Vagina (tissue), 2 donors: Measurements from ENCODE around the gene MLXIPL.

ENCODE experiments used
- CTCF ChIP-seq, 3 experiments: fragments of 450-650 bp in 2 of 3; fragments of 200-600 bp in 1 of 3; sonication (generic) in 1 of 3; IDR thresholded peaks; one replicate each; pipeline ENCODE4 v1.5.1; 2017 to 2019; ENCODE audit warnings: antibody characterized with exemption in 3 of 3, mild to moderate bottlenecking in 2 of 3, moderate library complexity in 2 of 3
- POLR2A ChIP-seq, 2 donors: fragments of 450-650 bp; IDR thresholded peaks; one replicate each; pipeline ENCODE4 v1.6.1; 2017; ENCODE audit warnings: antibody characterized with exemption in 2 of 2, mild to moderate bottlenecking in 2 of 2, moderate library complexity in 2 of 2

GRCh38 chr7:73573276-73573675, 51.0 kb downstream of the MLXIPL start:
- TF ChIP-seq POLR2A (IDR thresholded peaks at IDR 0.05): no peak
- TF ChIP-seq CTCF (IDR thresholded peaks at IDR 0.05): no peak
